HL-60 (cell line): ENCODE data around the gene CLEC4E.
"Not testable (repeated sequence)": the region's sequence is repeated elsewhere in the genome, so short reads cannot be mapped to it uniquely, and the experiment has no call there.

Source experiments
- DNase-seq, 2 experiments: peaks; one replicate each; pipeline ENCODE4 v3.0.0-alpha.2; 2010 to 2020; ENCODE audit warnings: low read depth in 1 of 2, low spot score in 1 of 2
- H3K27ac ChIP-seq: fragments of 250-450 bp; sonication (Bioruptor Pico); replicated peaks from 2 replicates; pipeline ENCODE4 v1.5.1; 2020; ENCODE audit warnings: mild to moderate bottlenecking, moderate library complexity
- H3K27me3 ChIP-seq: fragments of 250-450 bp; sonication (Bioruptor Pico); 2 replicates; pipeline ENCODE4 v1.5.1; 2021; ENCODE audit warnings: mild to moderate bottlenecking, moderate library complexity; ENCODE audit not compliant: insufficient read depth, poor library complexity, severe bottlenecking
- H3K4me3 ChIP-seq: replicated peaks from 2 replicates; pipeline ENCODE4 v1.5.1; 2011; ENCODE audit warnings: mild to moderate bottlenecking, control low read depth, low read length; ENCODE audit not compliant: insufficient read depth
- CTCF ChIP-seq: IDR thresholded peaks from one replicate; pipeline ENCODE4 v1.5.1; 2011; ENCODE audit warnings: low read length, control low read depth, inconsistent platforms; ENCODE audit not compliant: insufficient read depth
- GABPA ChIP-seq: IDR thresholded peaks from 2 replicates; pipeline ENCODE4 v1.6.1; 2012; ENCODE audit warnings: low read depth
- POLR2AphosphoS5 ChIP-seq: IDR thresholded peaks from 2 replicates; pipeline ENCODE4 v1.6.1; 2012; ENCODE audit warnings: low read depth
- REST ChIP-seq: IDR thresholded peaks from 2 replicates; pipeline ENCODE4 v1.6.1; 2012; ENCODE audit warnings: low read depth; ENCODE audit not compliant: insufficient replicate concordance
- SPI1 ChIP-seq: IDR thresholded peaks from 2 replicates; pipeline ENCODE4 v1.6.1; 2012; ENCODE audit warnings: low read depth, mild to moderate bottlenecking, borderline replicate concordance
- long read RNA-seq: library from polyadenylated mRNA; unstranded; transcript quantifications from one replicate; pipeline ENCODE4 v2.0.0, GENCODE V29; 2020

The CLEC4E gene
- long read RNA-seq, partial matches to known transcripts, result 0 of 1 reads
- long read RNA-seq, other reads (novel, unspliced or antisense), result 0 of 1 reads

- not testable (repeated sequence) for H3K27ac ChIP-seq, H3K27me3 ChIP-seq
- TF ChIP-seq SPI1, result 0 out of 2 replicates have a peak, but pooled peaks have one; percentile 2
- peak; percentile 4 to 23 for DNase-seq
- peak within 1 kb of the TSS; percentile 25 for H3K4me3 ChIP-seq
Measured at GRCh38 chr12:8540831-8541230, at the start of gene CLEC4E. TSS of gene CLEC4E (minus strand) at chr12:8540905. CDS start at chr12:8540797, 108 bp downstream.

GRCh38 chr12:8589679-8590078, 49.0 kb upstream of the CLEC4E start:
- Histone ChIP-seq H3K4me3 (no peak overlapping the region), H3K27me3 (no peaks in the 10 kb centered on the region), H3K27ac (no peak overlapping the region)
- no peak for DNase-seq
- TF ChIP-seq POLR2AphosphoS5 (no peak), GABPA (no peak), REST (no peak), SPI1 (no peak), CTCF (no peak)

GRCh38 chr12:8584478-8584877, 43.8 kb upstream of the CLEC4E start:
- H3K27ac ChIP-seq, DNase-seq, H3K4me3 ChIP-seq, H3K27me3 ChIP-seq: not testable (repeated sequence)

GRCh38 chr12:8584004-8584403, 43.3 kb upstream of the CLEC4E start:
- Histone ChIP-seq H3K27ac (no peak overlapping the region), H3K4me3 (no peak overlapping the region), H3K27me3 (no peaks in the 10 kb centered on the region)
- no peak for DNase-seq
- TF ChIP-seq CTCF, result no peak
- TF ChIP-seq SPI1, result no peak
- no peak for TF ChIP-seq GABPA
- no peak for TF ChIP-seq REST
- TF ChIP-seq POLR2AphosphoS5, result no peak

GRCh38 chr12:8581098-8581784, 40.5 kb upstream of the CLEC4E start:
- peaks cover 4% of the 10 kb centered on the region for H3K27me3 ChIP-seq
- no peak overlapping the region for H3K4me3 ChIP-seq
- no peak for DNase-seq
- H3K27ac ChIP-seq, result no peak overlapping the region
- TF ChIP-seq GABPA (no peak), REST (no peak), POLR2AphosphoS5 (no peak), CTCF (no peak), SPI1 (no peak)
